Left ventricle myocardium inferior (tissue), 1 donor: Measurements from ENCODE around the gene TMEM170A. TPM values are rescaled to one million over a fixed set of nuclear protein-coding genes. Genes with fewer than 3 reads are reported as not detected.

ENCODE experiments used
- DNase-seq: peaks from one replicate; pipeline ENCODE4 v3.0.0-alpha.2; 2020
- H3K27ac ChIP-seq: fragments of 200-600 bp; replicated peaks from 2 replicates; pipeline ENCODE4 v1.8.0; 2021
- H3K27me3 ChIP-seq: fragments of 200-600 bp; 2 replicates; pipeline ENCODE4 v1.8.0; 2021; ENCODE audit warnings: low read depth
- H3K36me3 ChIP-seq: fragments of 200-600 bp; 2 replicates; pipeline ENCODE4 v1.8.0; 2021
- H3K4me1 ChIP-seq: fragments of 200-600 bp; 2 replicates; pipeline ENCODE4 v1.8.0; 2021
- H3K4me3 ChIP-seq: fragments of 200-600 bp; 2 replicates; pipeline ENCODE4 v1.8.0; 2021; ENCODE audit warnings: mild to moderate bottlenecking, moderate library complexity
- H3K9me3 ChIP-seq: fragments of 200-600 bp; replicated peaks from 2 replicates; pipeline ENCODE4 v1.8.0; 2021
- CTCF ChIP-seq: fragments of 200-600 bp; IDR thresholded peaks from 2 replicates; pipeline ENCODE4 v1.8.0; 2021; ENCODE audit warnings: antibody characterized with exemption, mild to moderate bottlenecking, borderline replicate concordance
- intact Hi-C: fragments of 100-400 bp; cut with micrococcal nuclease; formaldehyde crosslinking; loops from one replicate; pipeline ENCODE4 v1.11.0; 2022
- total RNA-seq: library from RNA; stranded (reverse); fragmentation: NEBNext Ultra II Directional; extraction: Animal tissue kit (Norgen Biotek cat#: 25700); gene quantifications from one replicate; pipeline ENCODE4 v1.2.1, GENCODE V29; 2021
- donor health status: DM: no; HTN: yes; CAD: no; lungs with severe emphysema.

The TMEM170A gene
- total RNA-seq, 1 donor from 2014 or later, result 10.3 TPM

- no peak for DNase-seq
- peak overlapping the region; percentile 45 for H3K27ac ChIP-seq
- H3K36me3 ChIP-seq, result no peaks in the 10 kb centered on the region
Observed at GRCh38 chr16:75423723-75424104, 40.8 kb downstream of the TMEM170A start.

GRCh38 chr16:75421820-75422126 is 42.7 kb downstream of the TMEM170A start:
- H3K9me3 ChIP-seq, result no peaks in the 10 kb centered on the region
- peak overlapping the region; percentile 80 for H3K27ac ChIP-seq
- no peak for TF ChIP-seq CTCF
- H3K36me3 ChIP-seq, result no peaks in the 10 kb centered on the region
- H3K4me3 ChIP-seq, result no peak overlapping the region
- DNase-seq, result no peak
- no peaks in the 10 kb centered on the region for H3K27me3 ChIP-seq
- H3K4me1 ChIP-seq, result peaks cover 38% of the 10 kb centered on the region
- intact Hi-C loops, result no loop called here

More at GRCh38 chr16:75423723-75424104, 40.8 kb downstream of the TMEM170A start:
- Histone ChIP-seq H3K9me3 (no peaks in the 10 kb centered on the region), H3K4me1 (peaks cover 38% of the 10 kb centered on the region), H3K27me3 (no peaks in the 10 kb centered on the region), H3K4me3 (no peak overlapping the region)
- TF ChIP-seq CTCF, result no peak
- intact Hi-C loops, result no loop called here

GRCh38 chr16:75420987-75421819 is 43.3 kb downstream of the TMEM170A start:
- no peaks in the 10 kb centered on the region for H3K36me3 ChIP-seq
- H3K27me3 ChIP-seq, result no peaks in the 10 kb centered on the region
- H3K4me3 ChIP-seq, result peak overlapping the region; percentile 14
- peak; percentile 85 for DNase-seq
- peak overlapping the region; percentile 80 for H3K27ac ChIP-seq
- intact Hi-C loops, result no loop called here
- H3K9me3 ChIP-seq, result no peaks in the 10 kb centered on the region
- peaks cover 38% of the 10 kb centered on the region for H3K4me1 ChIP-seq
- TF ChIP-seq CTCF, result no peak

- Histone ChIP-seq H3K4me1 (peaks cover 27% of the 10 kb centered on the region), H3K9me3 (no peaks in the 10 kb centered on the region), H3K4me3 (no peak overlapping the region), H3K36me3 (peaks cover 8% of the 10 kb centered on the region), H3K27me3 (no peaks in the 10 kb centered on the region), H3K27ac (no peak overlapping the region)
- intact Hi-C loops, result no loop called here
- no peak for DNase-seq
- TF ChIP-seq CTCF, result no peak
Observed at GRCh38 chr16:75416904-75417565, 47.5 kb downstream of the TMEM170A start.

GRCh38 chr16:75415169-75415905 is 49.2 kb downstream of the TMEM170A start:
- Histone ChIP-seq H3K9me3 (no peaks in the 10 kb centered on the region), H3K27ac (no peak overlapping the region), H3K27me3 (no peaks in the 10 kb centered on the region), H3K36me3 (peaks cover 22% of the 10 kb centered on the region), H3K4me3 (no peak overlapping the region), H3K4me1 (peaks cover 16% of the 10 kb centered on the region)
- TF ChIP-seq CTCF, result no peak
- DNase-seq, result no peak
- intact Hi-C loops, result no loop called here
